GM19397 (cell line): Measurements from ENCODE around the gene ZNF236.

Experiments
- ATAC-seq: cut with Tn5 transposase; IDR thresholded peaks from one replicate; pipeline ENCODE4 v1.9.1; 2021; ENCODE audit warnings: mild to moderate bottlenecking, moderate library complexity; ENCODE audit not compliant: unreplicated experiment

Gene ZNF236

DNA sequence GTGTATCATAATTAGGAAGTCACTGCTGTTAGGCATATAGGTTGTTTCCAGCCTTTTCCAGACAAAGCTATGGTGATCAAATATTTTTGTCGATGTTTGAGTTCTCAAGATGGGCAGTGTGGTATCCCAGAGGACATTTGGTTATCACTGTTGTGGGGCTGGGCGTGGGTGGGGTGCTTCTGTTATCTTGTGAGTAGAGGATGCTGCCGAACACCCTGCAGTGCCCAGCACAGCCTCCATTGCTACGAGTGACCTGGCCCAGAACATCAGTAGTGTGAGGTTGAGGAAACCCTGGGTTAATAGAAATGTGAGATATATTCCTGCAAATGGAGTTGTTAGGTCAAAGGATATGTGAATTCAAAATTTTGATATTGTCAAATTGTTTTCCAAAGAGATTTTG, 33.2 kb downstream of the ZNF236 start:
- ATAC-seq = no peak

DNA sequence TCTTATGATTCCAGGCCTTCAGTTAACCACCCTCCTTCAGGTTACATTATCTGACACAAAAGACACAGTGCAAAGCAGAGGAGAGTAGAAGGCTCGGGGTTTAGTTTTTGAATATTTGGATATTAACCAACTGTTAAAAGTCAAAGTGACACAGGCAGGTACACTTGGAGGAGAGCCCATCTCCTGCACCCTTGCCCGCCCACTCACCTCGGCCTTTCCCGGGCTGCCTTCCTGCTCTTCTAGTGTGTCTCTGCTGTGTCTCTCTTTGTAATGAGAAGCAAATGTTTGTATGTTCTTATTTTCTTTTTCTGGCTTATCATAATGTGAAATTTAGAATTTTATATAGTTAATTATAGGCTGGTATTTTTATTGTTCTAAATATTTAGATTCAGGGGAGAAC, 35.1 kb downstream of the ZNF236 start:
- no peak for ATAC-seq

DNA sequence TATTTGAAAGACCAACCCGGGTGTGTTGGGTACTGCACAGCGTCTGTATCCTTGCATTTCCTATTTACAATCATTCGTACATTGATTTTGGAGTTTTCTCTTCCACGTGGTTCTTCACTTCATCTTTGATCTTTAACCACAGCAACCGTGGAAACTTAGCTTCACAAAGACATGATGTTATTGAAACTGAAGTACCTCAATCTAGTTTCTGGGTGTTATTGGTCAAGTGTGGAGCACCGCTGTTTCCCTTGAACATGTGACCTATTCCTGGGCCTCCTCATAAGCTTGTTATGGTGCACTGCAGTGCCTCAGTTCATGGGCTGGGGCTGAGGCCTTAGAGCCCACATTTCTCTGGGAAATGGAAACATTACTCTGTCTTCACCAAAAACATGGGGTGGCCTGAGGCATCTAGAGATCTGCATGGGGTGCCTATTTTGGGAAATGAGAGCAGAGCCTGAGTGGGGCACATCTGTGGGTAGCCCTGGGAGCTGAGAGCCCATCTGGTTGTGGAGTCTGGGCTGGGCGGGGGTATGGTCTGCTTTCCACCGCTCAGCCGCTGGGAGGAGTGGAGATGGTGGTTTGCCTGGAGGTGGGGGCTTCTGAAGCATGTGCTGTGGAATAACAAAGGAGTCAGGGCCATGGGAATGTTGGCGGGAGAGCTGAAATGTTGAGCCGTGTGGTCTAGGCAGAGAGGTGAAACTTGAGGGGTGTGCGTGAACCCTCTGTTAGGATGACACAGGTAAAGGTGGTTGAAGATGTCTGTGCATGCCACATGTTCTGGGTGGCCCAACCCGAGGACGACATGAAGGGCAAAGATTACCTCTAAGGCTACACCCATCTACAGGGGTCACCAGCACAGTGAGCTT, 37.4 kb downstream of the ZNF236 start:
- ATAC-seq = no peak

DNA sequence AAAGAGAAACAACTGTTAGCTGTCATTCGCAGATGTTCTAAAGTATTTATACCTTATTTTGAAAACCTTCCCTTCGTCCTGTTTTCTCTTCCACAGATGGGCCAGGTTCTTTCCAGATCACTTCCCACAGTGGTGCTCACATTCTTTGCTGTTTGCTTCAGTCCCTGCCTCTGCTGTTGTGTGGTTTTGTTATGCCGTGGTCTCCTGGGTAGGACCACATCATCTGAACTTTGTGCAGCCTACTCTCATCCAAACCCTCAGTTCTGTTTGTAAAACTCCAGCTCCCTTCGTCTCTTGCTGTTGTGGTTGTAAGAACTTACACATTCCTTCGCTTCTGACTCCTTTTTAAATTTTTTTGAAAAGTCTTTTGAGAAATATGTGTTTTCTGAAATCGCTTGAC, 38.1 kb downstream of the ZNF236 start:
- ATAC-seq = no peak

DNA sequence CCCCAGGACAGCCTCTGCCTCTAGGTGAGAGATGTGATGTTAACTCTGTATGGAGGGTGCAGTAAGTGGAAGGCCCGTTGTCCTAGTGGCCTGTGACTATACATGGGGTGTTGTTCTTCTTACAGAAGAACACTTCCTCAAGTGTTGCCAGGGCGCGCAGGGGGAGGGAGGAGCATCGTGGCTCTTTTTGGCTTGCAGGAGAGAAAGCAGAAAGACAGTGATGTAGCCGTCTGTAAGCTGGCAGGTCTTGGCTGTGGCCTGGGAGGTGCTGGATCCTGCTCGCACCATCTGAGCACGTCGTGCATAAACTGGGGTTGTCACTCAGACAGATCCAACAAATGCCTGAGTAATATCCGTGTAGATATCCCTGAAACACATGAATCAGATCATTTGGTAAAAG, 44.3 kb downstream of the ZNF236 start:
- ATAC-seq = no peak

DNA sequence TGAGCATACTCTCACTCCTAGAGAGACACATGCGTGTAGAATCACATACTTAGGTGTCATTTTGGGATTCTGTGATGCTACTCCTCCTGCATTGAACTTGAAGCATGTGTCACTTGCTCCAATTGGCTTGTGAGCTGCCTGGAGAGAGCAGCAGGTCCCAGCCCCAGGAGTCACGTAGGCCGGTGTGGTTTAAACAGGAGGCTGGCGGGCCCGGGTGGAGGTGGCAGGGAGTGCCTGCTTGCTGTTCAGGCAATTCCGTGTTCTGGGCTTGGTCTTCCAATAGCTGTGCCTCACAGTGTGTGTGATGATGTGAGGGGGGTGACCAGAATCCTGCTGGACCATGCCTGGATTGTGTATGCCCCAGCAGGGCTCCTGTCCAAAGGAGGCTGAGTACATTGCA, 51.0 kb downstream of the ZNF236 start:
- no peak for ATAC-seq

DNA sequence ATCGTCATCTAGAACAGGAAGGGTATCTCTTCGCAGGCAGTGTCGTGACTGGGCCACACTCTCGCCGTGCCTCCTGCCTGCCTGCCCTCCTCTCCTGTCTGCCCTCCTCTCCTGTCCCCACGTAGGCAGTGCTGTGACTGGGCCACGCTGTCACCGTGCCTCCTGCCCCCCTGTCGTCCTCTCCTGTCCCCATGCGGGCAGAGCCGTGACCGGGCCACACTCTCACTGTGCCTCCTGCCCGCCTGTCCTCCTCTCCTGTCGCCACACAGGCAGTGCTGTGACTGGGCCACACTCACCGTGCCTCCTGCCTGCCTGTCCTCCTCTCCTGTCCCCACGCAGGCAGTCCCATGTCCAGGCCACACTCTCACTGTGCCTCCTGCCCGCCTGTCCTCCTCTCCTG, 51.4 kb downstream of the ZNF236 start:
- ATAC-seq = no peak

DNA sequence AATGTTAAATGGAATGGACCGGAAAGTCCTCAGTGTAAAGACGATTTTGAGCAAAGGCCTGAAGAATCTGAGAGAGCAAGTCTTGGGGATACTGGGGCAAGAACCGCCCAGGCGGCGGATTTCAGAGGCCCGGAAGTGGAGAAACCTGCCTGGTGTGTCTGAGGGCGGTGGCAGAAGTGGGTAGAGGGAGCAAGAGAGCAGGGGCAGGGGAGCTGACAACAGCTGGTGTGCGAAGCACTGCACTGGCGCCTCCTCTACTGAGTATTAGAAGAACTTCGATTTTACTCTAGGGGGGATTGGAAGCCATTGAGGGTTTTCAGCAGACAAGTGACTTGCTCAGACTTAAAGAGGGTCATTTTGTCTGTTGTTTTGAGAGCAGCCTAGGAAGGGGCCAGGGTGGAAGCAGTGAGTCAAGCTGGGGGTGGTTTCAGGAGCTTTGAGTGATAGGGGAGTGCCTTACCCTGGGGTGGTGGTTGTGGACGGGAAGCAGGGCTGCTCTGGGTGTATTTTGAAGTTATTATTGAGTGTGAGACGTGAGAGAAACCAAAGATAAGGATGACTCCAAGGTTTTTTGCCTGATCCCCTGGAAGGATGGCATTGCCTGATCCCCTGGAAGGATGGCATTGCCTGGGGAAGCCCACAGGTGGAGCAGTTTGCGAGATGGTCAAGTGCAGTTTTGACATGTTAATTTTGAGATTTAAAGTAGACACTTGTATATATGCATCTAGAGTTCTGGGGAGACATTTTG, 52.5 kb downstream of the ZNF236 start:
- ATAC-seq = no peak

DNA sequence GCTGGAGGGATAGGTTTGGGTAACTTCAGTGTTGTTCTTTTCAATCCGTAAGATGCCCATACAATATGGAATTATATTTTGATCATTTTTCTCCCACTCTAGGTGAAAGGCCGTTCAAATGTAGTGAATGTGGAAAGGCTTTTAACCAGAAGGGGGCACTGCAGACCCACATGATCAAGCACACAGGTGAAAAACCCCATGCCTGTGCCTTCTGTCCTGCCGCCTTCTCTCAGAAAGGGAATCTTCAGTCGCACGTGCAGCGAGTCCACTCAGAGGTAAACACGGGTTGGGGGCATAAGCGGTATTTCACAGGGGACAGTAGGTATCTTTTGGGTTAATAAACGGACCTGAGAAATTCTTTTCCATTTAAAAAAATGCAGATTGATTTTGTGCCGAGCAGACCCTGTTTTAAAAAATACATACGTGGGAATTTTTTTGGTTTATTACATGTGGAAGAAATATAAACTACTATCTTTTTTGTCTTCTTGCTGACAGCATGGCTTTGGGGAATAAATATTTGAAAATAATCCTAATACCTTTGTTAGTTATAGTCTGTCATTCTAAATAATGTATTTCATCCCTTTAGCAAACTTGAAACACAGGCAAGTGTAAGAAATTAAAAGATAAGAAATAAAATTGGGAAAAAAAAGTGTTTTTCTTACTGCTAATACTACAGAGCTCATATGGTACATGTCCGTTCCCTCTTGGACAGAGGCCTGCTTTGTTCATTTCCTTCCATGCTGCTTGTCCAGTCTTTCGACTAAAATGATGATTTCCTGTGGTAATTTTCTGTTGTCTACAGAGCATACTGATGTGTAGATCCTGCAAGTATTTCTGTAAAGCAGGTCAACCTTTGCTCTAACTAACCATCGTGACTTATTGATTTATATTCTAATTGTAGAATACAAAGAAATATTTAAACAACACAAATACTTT, 53.3 kb downstream of the ZNF236 start:
- ATAC-seq = no peak

DNA sequence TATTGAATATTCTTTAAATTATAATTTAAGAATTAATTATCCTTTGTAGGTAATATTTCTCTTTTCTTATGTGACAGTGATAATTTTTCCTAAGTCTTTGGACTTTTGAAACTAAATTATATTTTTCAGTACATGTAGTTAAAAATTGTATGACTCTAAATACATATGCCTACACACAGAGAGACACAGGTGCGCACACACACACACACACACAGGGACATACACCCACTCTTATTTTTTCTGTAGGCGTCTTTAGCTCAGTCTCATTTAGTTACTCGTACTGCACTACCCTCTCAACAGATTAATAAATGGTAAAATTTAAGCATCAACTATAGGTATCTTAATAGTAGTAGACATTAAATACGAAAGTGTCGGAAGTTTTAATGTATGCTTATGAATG, 56.1 kb downstream of the ZNF236 start:
- ATAC-seq = no peak

DNA sequence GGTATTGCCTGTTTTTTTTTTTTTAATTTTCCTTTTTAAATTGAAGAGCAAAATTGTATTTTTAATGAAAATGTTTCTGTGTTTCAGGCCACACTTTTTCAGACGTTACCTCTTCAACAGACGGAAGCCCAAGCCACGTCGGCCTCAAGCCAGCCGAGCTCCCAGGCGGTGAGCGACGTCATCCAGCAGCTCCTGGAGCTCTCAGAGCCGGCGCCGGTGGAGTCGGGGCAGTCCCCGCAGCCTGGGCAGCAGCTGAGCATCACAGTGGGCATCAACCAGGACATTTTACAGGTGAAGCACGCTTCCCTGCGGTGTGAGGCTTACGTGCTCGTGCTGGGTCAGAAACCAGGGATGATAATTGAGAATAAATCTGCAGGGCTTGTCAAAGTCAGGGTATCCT, 57.7 kb downstream of the ZNF236 start:
- ATAC-seq = no peak

DNA sequence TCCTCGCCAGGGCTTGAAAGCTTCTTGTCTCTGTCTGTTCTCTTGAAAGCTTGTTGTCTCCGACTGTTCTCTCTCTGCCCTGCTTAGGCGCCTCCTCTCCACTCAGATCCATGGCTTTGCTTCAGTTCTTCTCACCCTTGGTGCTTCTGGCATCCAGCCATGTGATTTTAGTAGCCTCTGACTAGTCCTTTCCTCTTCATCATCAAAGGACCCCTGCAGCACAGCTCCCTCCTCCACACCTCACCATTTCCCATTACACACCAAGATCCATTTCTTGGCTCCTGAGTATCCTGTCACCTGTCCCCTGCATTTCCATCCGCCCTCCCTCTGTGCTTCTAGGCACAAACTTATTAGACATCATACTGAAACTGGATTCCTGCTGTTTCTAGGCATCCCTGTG, 59.4 kb downstream of the ZNF236 start:
- ATAC-seq = no peak

DNA sequence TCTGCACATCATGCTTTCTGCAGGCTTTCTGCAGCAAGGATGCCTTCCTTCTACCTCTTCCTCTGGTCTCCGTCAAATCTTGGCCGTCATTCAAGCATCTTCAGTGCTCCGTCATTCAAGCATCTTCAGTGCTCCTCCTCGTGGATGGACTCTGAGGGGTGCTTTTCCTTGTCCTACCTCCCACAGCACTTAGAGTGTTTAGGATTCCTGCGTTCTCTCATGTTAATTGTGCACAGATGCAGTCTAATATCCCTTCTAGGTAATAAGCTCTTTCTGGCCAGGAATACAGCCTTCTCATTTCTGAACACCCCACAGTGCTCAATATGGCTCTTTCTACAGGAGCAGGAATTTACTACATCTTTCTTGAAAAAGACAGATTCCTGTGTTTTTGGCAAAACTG, 59.8 kb downstream of the ZNF236 start:
- no peak for ATAC-seq

DNA sequence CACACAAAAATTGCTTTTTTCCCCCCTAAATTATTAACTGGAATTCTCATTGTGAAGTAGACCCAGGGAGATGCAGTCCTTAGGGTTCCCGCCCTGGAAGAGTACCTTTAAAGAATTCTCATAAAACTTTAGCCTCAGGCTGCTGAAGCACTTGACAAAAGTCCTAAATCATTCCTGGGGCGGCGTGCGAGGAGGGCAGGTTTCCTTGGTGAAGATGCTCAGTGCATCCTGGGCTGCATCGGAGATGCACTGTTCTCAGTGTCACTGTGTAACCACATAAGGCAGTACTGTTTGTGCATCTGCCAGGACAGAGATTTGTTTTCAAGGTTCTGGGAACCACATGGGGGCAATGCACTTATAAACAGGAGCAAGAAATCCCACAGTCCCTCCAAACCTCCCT, 62.6 kb downstream of the ZNF236 start:
- no peak for ATAC-seq

DNA sequence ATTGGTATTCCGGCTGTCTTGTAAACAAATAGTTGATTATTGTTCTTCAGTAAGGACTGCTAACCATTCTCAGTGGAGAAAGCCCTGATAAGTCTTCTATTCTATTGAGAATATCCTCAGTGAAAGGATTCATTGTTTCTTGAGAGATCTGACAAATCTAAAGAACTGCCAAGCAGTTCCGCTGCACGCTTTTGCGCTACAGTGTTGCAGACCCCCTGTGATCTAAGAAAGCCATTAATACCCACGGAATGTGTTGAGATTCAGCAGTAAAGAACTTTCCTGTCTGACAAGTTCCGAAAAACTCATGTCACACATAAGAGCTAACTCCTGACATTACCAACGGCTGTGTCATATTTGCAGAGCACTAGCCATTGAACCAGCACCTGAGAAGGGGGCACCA, 63.8 kb downstream of the ZNF236 start:
- no peak for ATAC-seq

DNA sequence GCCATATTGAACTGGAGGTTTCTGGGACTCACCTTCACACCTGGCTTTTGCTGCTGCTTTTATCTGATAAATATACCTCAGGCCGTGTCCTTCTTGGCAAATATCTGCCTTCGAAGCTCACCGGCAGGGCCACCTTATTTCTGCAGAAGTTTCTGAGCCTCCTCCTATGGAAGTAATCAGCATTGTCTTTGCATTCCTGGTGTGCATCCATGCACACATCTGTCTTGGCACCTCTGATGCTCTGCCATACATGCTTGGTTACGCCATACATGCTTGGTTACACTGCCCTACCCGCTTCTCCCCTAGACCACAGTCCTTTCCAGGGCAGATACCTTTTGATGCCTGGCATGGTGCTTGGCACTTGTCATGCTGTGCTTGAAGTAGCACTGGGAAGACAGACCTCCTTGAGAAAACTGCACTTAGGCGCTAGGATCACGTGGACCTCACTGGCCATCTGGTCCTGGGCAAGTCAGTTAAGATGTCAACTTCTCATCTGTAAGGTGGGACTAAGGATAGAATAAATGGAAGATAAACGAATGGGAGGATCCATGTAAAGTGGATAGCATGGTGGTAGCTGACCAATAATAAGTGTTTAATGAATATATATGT, 66.8 kb downstream of the ZNF236 start:
- no peak for ATAC-seq

DNA sequence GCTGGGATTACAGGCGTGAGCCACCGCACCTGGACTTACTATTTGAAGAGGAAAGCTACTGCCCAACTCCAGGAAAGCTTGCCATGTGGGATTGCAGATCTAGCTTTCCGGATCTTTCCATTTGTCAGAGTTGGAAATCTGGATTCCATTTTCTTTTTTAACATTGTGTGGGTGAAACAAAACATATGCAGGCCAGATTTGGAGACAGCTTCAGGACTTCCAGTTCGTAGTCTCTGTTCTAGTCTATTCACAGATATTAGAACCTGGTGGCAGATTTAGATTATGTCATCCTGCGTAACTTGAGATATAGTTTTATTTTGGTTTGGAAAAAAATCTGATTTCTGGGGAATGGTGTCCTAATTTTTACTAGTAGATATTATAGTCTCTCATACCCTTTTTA, 70.5 kb downstream of the ZNF236 start:
- no peak for ATAC-seq

DNA sequence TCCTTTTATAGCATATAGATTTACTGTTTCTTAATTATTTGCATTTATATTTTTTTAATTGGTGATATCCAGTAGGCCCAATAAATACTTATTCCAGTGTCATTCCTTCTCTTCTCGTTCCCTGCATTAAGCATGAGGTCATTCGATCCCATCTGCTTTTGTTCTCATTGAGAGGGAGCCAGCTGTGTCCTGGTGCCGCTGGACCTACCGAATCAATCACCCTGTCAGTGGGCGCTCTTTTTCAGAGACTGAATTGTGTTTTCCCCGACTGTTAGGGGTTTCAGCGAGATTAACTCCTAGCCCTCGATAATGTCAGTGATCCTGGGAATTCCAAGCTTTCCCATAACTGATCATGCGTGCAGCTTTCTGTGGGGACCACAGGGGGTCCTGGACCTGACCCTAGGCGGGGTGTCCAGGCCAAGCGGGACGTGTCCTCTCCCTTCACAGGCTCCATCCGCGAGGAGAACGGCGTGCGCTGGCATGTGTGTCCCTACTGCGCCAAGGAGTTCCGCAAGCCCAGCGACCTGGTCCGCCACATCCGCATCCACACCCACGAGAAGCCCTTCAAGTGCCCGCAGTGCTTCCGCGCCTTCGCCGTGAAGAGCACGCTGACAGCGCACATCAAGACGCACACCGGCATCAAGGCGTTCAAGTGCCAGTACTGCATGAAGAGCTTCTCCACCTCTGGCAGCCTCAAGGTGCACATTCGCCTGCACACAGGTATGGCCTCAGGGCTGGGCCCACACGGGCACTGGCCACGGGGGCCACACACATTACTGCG, 72.4 kb downstream of the ZNF236 start:
- no peak for ATAC-seq

DNA sequence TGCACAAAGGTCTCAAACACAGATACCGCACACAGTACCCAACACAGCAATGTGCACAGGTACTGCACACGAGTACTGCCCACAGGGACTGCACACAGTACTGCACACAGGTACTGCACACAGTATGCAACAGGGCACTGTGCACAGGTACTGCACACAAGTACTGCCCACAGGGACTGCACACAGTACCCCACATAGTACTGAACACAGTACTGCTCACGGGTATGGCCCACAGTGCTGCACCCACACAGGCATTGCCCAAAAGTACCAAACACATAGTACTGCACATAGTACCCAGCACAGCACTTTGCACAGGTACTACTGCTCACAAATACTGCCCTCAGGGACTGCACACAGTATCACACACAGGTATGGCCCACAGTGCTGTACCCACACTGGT, 73.1 kb downstream of the ZNF236 start:
- no peak for ATAC-seq

DNA sequence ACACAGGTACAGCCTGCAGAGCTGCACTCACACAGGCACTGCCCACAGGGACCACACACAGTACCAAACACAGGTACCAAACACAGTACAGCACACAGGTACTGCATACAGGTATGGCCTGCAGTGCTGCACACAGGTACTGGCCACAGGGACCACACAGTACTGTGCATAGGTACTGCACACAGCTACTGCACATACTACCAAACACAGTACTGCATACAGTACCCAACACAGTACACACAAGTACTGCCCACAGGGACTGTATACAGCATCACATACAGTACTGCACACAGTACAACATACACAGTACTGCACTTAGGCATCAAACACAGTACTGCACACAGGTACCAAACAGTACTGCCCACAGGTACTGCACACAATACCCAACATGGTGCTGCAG, 74.3 kb downstream of the ZNF236 start:
- no peak for ATAC-seq
